Panc1 (cell line): Measurements from ENCODE around the gene RDH13.

Experiments used
- CTCF ChIP-seq: fragments of 450-650 bp; IDR thresholded peaks from 2 replicates; pipeline ENCODE4 v1.5.1; 2017; ENCODE audit warnings: mild to moderate bottlenecking
- POLR2AphosphoS5 ChIP-seq: IDR thresholded peaks from 2 replicates; pipeline ENCODE4 v1.6.1; 2012; ENCODE audit warnings: mild to moderate bottlenecking, low read depth, low read length, moderate library complexity
- REST ChIP-seq, 2 experiments: IDR thresholded peaks; 2 replicates each; pipeline ENCODE4 v1.6.1; 2011 to 2012; ENCODE audit warnings: low read depth in 2 of 2, control low read depth in 1 of 2, low read length in 1 of 2, mild to moderate bottlenecking in 1 of 2, moderate library complexity in 1 of 2; ENCODE audit not compliant: insufficient read depth in 1 of 2
- SIN3A ChIP-seq: IDR thresholded peaks from 2 replicates; pipeline ENCODE4 v1.6.1; 2012; ENCODE audit warnings: low read depth, mild to moderate bottlenecking, low read length, moderate library complexity, borderline replicate concordance; ENCODE audit not compliant: insufficient read depth
- TCF7L2 ChIP-seq: IDR thresholded peaks from 2 replicates; pipeline ENCODE4 v1.6.1; 2011; ENCODE audit warnings: mild to moderate bottlenecking, low read depth, low read length, inconsistent platforms

- no peak for TF ChIP-seq CTCF
- TF ChIP-seq POLR2AphosphoS5: no peak
- no peak for TF ChIP-seq TCF7L2
- no peak for TF ChIP-seq REST (IDR thresholded peaks at IDR 0.05; ENCODE audit: insufficient read depth in 1 of 2, low read depth in 2 of 2, low read length in 1 of 2)
- TF ChIP-seq SIN3A: no peak
Measured at GRCh38 chr19:55018216-55018615, 44.7 kb downstream of the RDH13 start.
